NCI-H1694 treated with DMSO at 0.1 percent for 48 hours (cell line): Measurements from ENCODE around the gene KLHL6.
"Not testable (repeated sequence)": the region's sequence is repeated elsewhere in the genome, so short reads cannot be mapped to it uniquely, and the experiment has no call there.

ENCODE experiments used
- DNase-seq: peaks from one replicate; lab custom pipeline; 2025; lab: John Stamatoyannopoulos, UW

KLHL6 gene

GRCh38 chr3:183529717-183530116, 25.8 kb downstream of the KLHL6 start:
- DNase-seq: no peak

- no peak for DNase-seq
These were observed 26.3 kb downstream of the KLHL6 start for GRCh38 chr3:183529185-183529584.

- not testable (repeated sequence) for DNase-seq
These were observed 26.7 kb downstream of the KLHL6 start for GRCh38 chr3:183528758-183529157.

GRCh38 chr3:183527428-183528379, 27.8 kb downstream of the KLHL6 start:
- DNase-seq: no peak

GRCh38 chr3:183526838-183527427, 28.6 kb downstream of the KLHL6 start:
- no peak for DNase-seq

GRCh38 chr3:183524476-183524875, 31.0 kb downstream of the KLHL6 start:
- DNase-seq: no peak

- DNase-seq: not testable (repeated sequence)
These were observed 34.6 kb downstream of the KLHL6 start for GRCh38 chr3:183520741-183521556.

GRCh38 chr3:183520295-183520694, 35.2 kb downstream of the KLHL6 start:
- DNase-seq: not testable (repeated sequence)

- DNase-seq: no peak
These were observed 35.6 kb downstream of the KLHL6 start for GRCh38 chr3:183519891-183520290.

- no peak for DNase-seq
These were observed 36.8 kb downstream of the KLHL6 start for GRCh38 chr3:183518491-183519251.

- no peak for DNase-seq
These were observed 37.9 kb downstream of the KLHL6 start for GRCh38 chr3:183517607-183518006.

- DNase-seq: no peak
These were observed 39.3 kb downstream of the KLHL6 start for GRCh38 chr3:183515968-183516851.

GRCh38 chr3:183514021-183514420, 41.5 kb downstream of the KLHL6 start:
- DNase-seq: no peak

- no peak for DNase-seq
These were observed 42.3 kb downstream of the KLHL6 start for GRCh38 chr3:183513046-183513706.

- DNase-seq: not testable (repeated sequence)
These were observed 44.0 kb downstream of the KLHL6 start for GRCh38 chr3:183511286-183512131.

GRCh38 chr3:183508821-183509220, 46.7 kb downstream of the KLHL6 start:
- DNase-seq: no peak

GRCh38 chr3:183507551-183507950, 48.0 kb downstream of the KLHL6 start:
- DNase-seq: no peak

- no peak for DNase-seq
These were observed 48.7 kb downstream of the KLHL6 start for GRCh38 chr3:183506674-183507320.

GRCh38 chr3:183504597-183504996, 50.9 kb downstream of the KLHL6 start:
- DNase-seq: no peak
